NCI-H345 treated with DMSO at 0.1 percent for 48 hours (cell line): Measurements from ENCODE around the gene NTN4.
"Not testable (repeated sequence)": the region's sequence is repeated elsewhere in the genome, so short reads cannot be mapped to it uniquely, and the experiment has no call there.

Experiments used
- DNase-seq: peaks from one replicate; lab custom pipeline; 2025; ENCODE audit not compliant: unreplicated experiment; lab: John Stamatoyannopoulos, UW

The NTN4 gene

GRCh38 chr12:95715177-95715576 is 75.4 kb downstream of the NTN4 start:
- no peak for DNase-seq

GRCh38 chr12:95712269-95712668 is 78.3 kb downstream of the NTN4 start:
- no peak for DNase-seq

- no peak for DNase-seq
Measured at GRCh38 chr12:95710386-95710785, 80.2 kb downstream of the NTN4 start.

- no peak for DNase-seq
Measured at GRCh38 chr12:95709152-95709551, 81.4 kb downstream of the NTN4 start.

GRCh38 chr12:95705143-95705542 is 85.4 kb downstream of the NTN4 start:
- no peak for DNase-seq

- no peak for DNase-seq
Measured at GRCh38 chr12:95703986-95704385, 86.6 kb downstream of the NTN4 start.

- DNase-seq, result no peak
Measured at GRCh38 chr12:95701722-95702418, 88.7 kb downstream of the NTN4 start.

- no peak for DNase-seq
Measured at GRCh38 chr12:95701275-95701674, 89.3 kb downstream of the NTN4 start.

- DNase-seq, result no peak
Measured at GRCh38 chr12:95700316-95700785, 90.2 kb downstream of the NTN4 start.

- no peak for DNase-seq
Measured at GRCh38 chr12:95699579-95699978, 91.0 kb downstream of the NTN4 start.

- DNase-seq, result no peak
Measured at GRCh38 chr12:95694136-95694535, 96.4 kb downstream of the NTN4 start.

- DNase-seq, result no peak
Measured at GRCh38 chr12:95693689-95694088, 96.9 kb downstream of the NTN4 start.

GRCh38 chr12:95690861-95691635 is 99.5 kb downstream of the NTN4 start:
- DNase-seq, result no peak

GRCh38 chr12:95687937-95688336 is 102.6 kb downstream of the NTN4 start:
- DNase-seq, result no peak

GRCh38 chr12:95683418-95683817 is 107.1 kb downstream of the NTN4 start:
- no peak for DNase-seq

GRCh38 chr12:95681210-95681765 is 109.3 kb downstream of the NTN4 start:
- DNase-seq, result no peak

GRCh38 chr12:95678684-95679083 is 111.9 kb downstream of the NTN4 start:
- DNase-seq, result no peak

GRCh38 chr12:95677782-95678181 is 112.8 kb downstream of the NTN4 start:
- not testable (repeated sequence) for DNase-seq

- peak; percentile 99 for DNase-seq
Measured at GRCh38 chr12:95674631-95675030, 115.9 kb downstream of the NTN4 start.

- peak; percentile 90 for DNase-seq
Measured at GRCh38 chr12:95674163-95674562, 116.4 kb downstream of the NTN4 start.

- DNase-seq, result no peak
Measured at GRCh38 chr12:95673576-95673975, 117.0 kb downstream of the NTN4 start.

- DNase-seq, result no peak
Measured at GRCh38 chr12:95672166-95672565, 118.4 kb downstream of the NTN4 start.
